Measurements from ENCODE around the gene CHMP4B.

CHMP4B gene

DNA sequence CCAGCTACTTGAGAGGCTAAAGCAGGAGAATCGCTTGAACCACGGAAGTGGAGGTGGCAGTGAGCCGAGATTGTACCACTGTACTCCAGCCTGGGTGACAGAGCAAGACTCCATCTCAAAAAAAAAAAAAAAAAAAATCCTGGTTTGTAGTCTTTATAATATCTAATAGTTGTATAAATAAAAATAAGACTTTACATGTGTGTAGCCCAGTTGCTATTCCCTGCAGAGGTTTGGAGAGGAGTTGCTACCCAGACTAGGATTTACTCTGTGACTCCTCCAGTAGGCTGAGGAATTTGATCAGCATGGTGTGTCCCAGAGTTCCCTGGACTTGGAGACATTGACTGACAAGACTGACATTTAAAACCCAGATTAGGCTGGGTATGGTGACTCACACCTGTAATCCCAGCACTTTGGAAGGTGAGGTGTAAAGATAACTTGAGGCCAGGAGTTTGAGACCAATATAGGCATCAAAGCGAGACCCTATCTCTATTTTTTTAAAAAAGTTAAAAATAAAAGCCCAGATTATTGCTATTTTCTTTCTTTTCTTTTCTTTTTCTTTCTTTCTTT, 10.2 kb downstream of the CHMP4B start:
- Histone ChIP-seq H3K9me3 (ENCODE audit: control insufficient read depth, insufficient read depth, low read length) (no peaks in the 10 kb centered on the region), H3K9me2 (replicated peaks; ENCODE audit: control insufficient read depth, low read length) (no peaks in the 10 kb centered on the region), H3K27me3 (ENCODE audit: control insufficient read depth, low read length) (no peaks in the 10 kb centered on the region), H3K79me2 (ENCODE audit: control insufficient read depth, low read length) (peaks cover 96% of the 10 kb centered on the region), H3F3A (ENCODE audit: control insufficient read depth, insufficient read depth) (no peaks in the 10 kb centered on the region; the same call in 1 of the 2 replicates), H3K4me1 (ENCODE audit: control insufficient read depth, low read length) (peaks cover 30% of the 10 kb centered on the region), H3K4me2 (ENCODE audit: low read length) (no peak overlapping the region), H3K4me3 (ENCODE audit: low read length) (no peak overlapping the region), H3K27ac (ENCODE audit: low read depth, low read length) (no peak overlapping the region), H3K36me3 (ENCODE audit: control insufficient read depth, low read length) (peaks cover 3% of the 10 kb centered on the region; the same call in 1 of the 2 replicates), H4K20me1 (ENCODE audit: control insufficient read depth, insufficient read depth, low read depth, low read length) (peaks cover 11% of the 10 kb centered on the region)
- TF ChIP-seq, protein P1, sequence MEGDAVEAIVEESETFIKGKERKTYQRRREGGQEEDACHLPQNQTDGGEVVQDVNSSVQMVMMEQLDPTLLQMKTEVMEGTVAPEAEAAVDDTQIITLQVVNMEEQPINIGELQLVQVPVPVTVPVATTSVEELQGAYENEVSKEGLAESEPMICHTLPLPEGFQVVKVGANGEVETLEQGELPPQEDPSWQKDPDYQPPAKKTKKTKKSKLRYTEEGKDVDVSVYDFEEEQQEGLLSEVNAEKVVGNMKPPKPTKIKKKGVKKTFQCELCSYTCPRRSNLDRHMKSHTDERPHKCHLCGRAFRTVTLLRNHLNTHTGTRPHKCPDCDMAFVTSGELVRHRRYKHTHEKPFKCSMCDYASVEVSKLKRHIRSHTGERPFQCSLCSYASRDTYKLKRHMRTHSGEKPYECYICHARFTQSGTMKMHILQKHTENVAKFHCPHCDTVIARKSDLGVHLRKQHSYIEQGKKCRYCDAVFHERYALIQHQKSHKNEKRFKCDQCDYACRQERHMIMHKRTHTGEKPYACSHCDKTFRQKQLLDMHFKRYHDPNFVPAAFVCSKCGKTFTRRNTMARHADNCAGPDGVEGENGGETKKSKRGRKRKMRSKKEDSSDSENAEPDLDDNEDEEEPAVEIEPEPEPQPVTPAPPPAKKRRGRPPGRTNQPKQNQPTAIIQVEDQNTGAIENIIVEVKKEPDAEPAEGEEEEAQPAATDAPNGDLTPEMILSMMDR (IDR thresholded peaks at IDR 0.05; ENCODE audit: low read depth, low read length, poor library complexity, severe bottlenecking), result no peak
- TF ChIP-seq EZH2phosphoT487 (IDR thresholded peaks at IDR 0.05; ENCODE audit: borderline replicate concordance, low read length), result no peak

DNA sequence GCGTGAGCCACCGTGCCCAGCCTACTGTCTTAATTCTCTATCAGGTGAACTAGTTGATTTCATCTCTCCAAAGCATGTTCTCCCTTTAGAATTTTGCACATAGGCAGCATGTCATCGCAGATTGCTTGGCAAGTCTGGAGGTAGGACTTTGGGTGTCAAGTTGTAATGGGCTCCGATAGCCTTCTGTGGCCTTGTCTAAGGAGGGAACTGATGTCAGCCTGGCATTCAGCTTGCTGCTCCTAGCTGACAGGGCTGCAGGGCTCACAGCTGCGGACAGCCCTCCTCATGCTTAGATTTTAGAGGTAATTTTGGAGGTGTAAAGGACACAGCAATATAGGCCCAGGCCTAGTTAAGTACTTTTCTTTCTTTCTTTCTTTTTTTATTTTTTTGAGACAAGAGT, 11.3 kb downstream of the CHMP4B start:
- Histone ChIP-seq H3K4me1 (ENCODE audit: control insufficient read depth, low read length) (peaks cover 36% of the 10 kb centered on the region), H3K36me3 (ENCODE audit: control insufficient read depth, low read length) (peaks cover 3% of the 10 kb centered on the region; the same call in 1 of the 2 replicates), H3K9me2 (replicated peaks; ENCODE audit: control insufficient read depth, low read length) (no peaks in the 10 kb centered on the region), H3K79me2 (ENCODE audit: control insufficient read depth, low read length) (peaks cover 96% of the 10 kb centered on the region), H3K4me3 (ENCODE audit: low read length) (no peak overlapping the region), H3F3A (ENCODE audit: control insufficient read depth, insufficient read depth) (no peaks in the 10 kb centered on the region; the same call in 1 of the 2 replicates), H3K27me3 (ENCODE audit: control insufficient read depth, low read length) (no peaks in the 10 kb centered on the region), H3K27ac (ENCODE audit: low read depth, low read length) (no peak overlapping the region), H3K4me2 (ENCODE audit: low read length) (no peak overlapping the region), H3K9me3 (ENCODE audit: control insufficient read depth, insufficient read depth, low read length) (no peaks in the 10 kb centered on the region), H4K20me1 (ENCODE audit: control insufficient read depth, insufficient read depth, low read depth, low read length) (peaks cover 15% of the 10 kb centered on the region)
- TF ChIP-seq, protein P1 (IDR thresholded peaks at IDR 0.05; ENCODE audit: low read depth, low read length, poor library complexity, severe bottlenecking), result no peak
- no peak for TF ChIP-seq EZH2phosphoT487 (IDR thresholded peaks at IDR 0.05; ENCODE audit: borderline replicate concordance, low read length)

DNA sequence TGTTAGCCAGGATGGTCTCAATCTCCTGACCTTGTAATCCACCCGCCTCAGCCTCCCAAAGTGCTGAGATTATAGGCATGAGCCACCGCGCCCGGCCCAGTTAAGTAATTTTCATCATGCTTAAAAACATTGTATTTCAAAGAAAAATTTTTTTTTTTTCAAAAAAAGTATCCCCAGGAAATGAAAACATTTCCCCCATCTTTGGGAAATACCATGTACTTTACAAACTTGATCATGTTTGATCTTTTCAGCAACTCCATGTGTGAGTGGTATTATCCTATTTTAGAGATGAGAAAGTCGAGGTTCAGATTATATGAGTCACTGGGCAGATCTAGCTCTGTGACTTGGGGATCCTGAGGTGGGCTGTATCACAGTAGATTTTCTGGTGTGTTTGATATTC, 11.8 kb downstream of the CHMP4B start:
- H3K27ac ChIP-seq (ENCODE audit: low read depth, low read length), result no peak overlapping the region
- peaks cover 38% of the 10 kb centered on the region for H3K4me1 ChIP-seq (ENCODE audit: control insufficient read depth, low read length)
- TF ChIP-seq, protein P1 (IDR thresholded peaks at IDR 0.05; ENCODE audit: low read depth, low read length, poor library complexity, severe bottlenecking), result no peak
- no peak for TF ChIP-seq EZH2phosphoT487 (IDR thresholded peaks at IDR 0.05; ENCODE audit: borderline replicate concordance, low read length)
- no peak overlapping the region for H3K4me2 ChIP-seq (ENCODE audit: low read length)
- H3F3A ChIP-seq (ENCODE audit: control insufficient read depth, insufficient read depth), result no peaks in the 10 kb centered on the region; the same call in 1 of the 2 replicates
- no peak overlapping the region for H3K4me3 ChIP-seq (ENCODE audit: low read length)
- no peaks in the 10 kb centered on the region for H3K27me3 ChIP-seq (ENCODE audit: control insufficient read depth, low read length)
- peaks cover 96% of the 10 kb centered on the region for H3K79me2 ChIP-seq (ENCODE audit: control insufficient read depth, low read length)
- peaks cover 3% of the 10 kb centered on the region; the same call in 1 of the 2 replicates for H3K36me3 ChIP-seq (ENCODE audit: control insufficient read depth, low read length)
- no peaks in the 10 kb centered on the region for H3K9me3 ChIP-seq (ENCODE audit: control insufficient read depth, insufficient read depth, low read length)
- H4K20me1 ChIP-seq (ENCODE audit: control insufficient read depth, insufficient read depth, low read depth, low read length), result peaks cover 15% of the 10 kb centered on the region
- H3K9me2 ChIP-seq (replicated peaks; ENCODE audit: control insufficient read depth, low read length), result no peaks in the 10 kb centered on the region
